ENCODE measurements around the gene GRK1. TPM values are rescaled to one million over a fixed set of nuclear protein-coding genes. Genes with fewer than 3 reads are reported as not detected.

The GRK1 gene
- polyA plus RNA-seq, 1 experiment, result not detected

DNA sequence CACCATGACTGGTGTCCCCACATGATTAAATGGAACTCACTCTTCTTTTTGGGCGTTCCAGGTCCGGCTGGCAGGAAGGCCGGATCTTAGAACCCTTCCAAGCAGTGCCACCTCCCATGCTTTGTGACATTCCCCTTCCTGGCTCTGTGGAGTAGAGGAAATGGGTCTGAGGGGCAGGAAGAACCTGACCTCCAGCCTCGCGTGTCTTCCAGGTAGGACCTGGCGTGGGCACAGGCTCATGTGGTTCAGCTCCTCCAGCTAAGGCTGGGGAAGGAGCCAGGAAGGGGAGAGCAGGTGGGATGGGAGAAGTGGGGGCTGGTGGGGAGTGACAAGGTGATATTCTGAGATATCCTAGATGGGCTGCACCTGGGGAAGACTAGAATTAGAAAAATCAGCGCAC lies 94.1 kb downstream of the GRK1 start:
- no peak overlapping the region for H3K27ac ChIP-seq (ENCODE audit: low read depth, low read length)
- DNase-seq (ENCODE audit: low read depth, low spot score), result no peak
- peaks cover 24% of the 10 kb centered on the region for H3K27me3 ChIP-seq (ENCODE audit: control insufficient read depth, insufficient read depth, low read length)
- no peaks in the 10 kb centered on the region; the same call in 1 of the 2 replicates for H3K9me3 ChIP-seq (ENCODE audit: control insufficient read depth, insufficient read depth, low read length)
- CTCF ChIA-PET, result no interaction called here
- POLR2A ChIA-PET, result no interaction called here
- H3K4me3 ChIP-seq (ENCODE audit: low read depth, low read length), result no peak overlapping the region
- TF ChIP-seq, protein P1, sequence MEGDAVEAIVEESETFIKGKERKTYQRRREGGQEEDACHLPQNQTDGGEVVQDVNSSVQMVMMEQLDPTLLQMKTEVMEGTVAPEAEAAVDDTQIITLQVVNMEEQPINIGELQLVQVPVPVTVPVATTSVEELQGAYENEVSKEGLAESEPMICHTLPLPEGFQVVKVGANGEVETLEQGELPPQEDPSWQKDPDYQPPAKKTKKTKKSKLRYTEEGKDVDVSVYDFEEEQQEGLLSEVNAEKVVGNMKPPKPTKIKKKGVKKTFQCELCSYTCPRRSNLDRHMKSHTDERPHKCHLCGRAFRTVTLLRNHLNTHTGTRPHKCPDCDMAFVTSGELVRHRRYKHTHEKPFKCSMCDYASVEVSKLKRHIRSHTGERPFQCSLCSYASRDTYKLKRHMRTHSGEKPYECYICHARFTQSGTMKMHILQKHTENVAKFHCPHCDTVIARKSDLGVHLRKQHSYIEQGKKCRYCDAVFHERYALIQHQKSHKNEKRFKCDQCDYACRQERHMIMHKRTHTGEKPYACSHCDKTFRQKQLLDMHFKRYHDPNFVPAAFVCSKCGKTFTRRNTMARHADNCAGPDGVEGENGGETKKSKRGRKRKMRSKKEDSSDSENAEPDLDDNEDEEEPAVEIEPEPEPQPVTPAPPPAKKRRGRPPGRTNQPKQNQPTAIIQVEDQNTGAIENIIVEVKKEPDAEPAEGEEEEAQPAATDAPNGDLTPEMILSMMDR (IDR thresholded peaks at IDR 0.05; ENCODE audit: low read depth, low read length), result no peak

DNA sequence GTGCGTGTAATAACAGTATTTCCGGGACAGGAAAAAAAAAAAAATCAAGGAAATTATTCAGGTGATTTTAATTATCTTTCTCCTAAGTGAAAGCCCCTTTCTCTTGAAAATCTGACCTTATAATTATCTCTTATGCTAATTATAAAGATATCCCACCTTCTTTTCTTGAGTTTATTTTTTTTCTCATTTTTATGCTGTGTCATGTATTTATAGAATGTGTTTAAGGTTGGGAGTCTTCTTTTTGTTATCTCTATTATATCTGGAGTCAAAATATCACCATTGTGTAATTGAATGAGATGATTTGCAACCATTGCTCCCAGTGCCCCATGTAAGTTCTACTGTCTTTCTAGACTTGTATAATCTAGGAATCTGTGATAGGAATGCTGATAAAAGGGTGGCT lies 95.1 kb downstream of the GRK1 start:
- Histone ChIP-seq H3K4me3 (ENCODE audit: low read depth, low read length) (no peak overlapping the region), H3K27me3 (ENCODE audit: control insufficient read depth, insufficient read depth, low read length) (peaks cover 26% of the 10 kb centered on the region), H3K27ac (ENCODE audit: low read depth, low read length) (no peak overlapping the region), H3K9me3 (ENCODE audit: control insufficient read depth, insufficient read depth, low read length) (no peaks in the 10 kb centered on the region; the same call in 1 of the 2 replicates)
- TF ChIP-seq, protein P1 (IDR thresholded peaks at IDR 0.05; ENCODE audit: low read depth, low read length), result no peak
- CTCF ChIA-PET, result no interaction called here
- DNase-seq (ENCODE audit: low read depth, low spot score), result no peak
- POLR2A ChIA-PET, result no interaction called here

DNA sequence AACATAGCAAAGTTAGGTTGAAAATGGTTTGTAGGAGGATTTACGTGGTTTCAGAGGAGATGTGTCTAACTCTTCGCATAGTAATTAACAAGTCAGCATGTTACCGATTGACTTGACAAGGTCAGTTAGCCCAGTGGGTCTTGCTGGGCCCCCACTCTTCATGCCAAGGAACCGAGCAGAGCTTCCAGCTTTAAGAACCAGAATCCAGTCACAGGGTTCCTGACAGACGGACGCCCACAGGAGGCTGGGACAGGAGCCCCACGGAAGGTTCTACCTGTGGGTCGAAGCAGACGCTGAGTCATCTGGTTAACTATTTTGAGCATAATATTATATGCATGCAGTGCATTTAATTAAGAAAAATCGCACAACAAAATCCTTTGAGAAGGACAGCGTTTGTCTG lies 95.5 kb downstream of the GRK1 start:
- Histone ChIP-seq H3K27me3 (ENCODE audit: control insufficient read depth, insufficient read depth, low read length) (peaks cover 26% of the 10 kb centered on the region), H3K4me3 (ENCODE audit: low read depth, low read length) (no peak overlapping the region), H3K9me3 (ENCODE audit: control insufficient read depth, insufficient read depth, low read length) (no peaks in the 10 kb centered on the region; the same call in 1 of the 2 replicates), H3K27ac (ENCODE audit: low read depth, low read length) (no peak overlapping the region)
- ChIA-PET CTCF (no interaction called here), POLR2A (no interaction called here)
- no peak for DNase-seq (ENCODE audit: low read depth, low spot score)
- TF ChIP-seq, protein P1 (IDR thresholded peaks at IDR 0.05; ENCODE audit: low read depth, low read length), result no peak

DNA sequence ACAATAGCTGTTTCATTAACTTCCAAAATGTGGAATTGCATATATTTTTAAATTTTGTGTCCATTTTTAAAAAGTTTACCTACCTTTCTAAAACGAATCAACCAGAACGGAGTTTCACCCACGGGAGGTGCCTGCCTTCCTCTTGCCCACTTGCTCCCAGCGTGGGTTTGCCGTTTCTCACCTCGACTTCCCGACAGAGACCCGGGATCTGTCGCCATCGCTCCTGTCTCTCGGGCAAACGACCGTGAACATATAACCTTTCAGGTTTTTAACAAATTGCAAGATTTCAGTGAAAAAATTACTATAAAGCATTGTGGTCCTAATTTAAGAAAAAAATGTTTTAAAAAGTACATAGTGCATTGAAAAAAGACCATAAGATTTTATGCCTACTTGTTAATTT lies 96.2 kb downstream of the GRK1 start:
- ChIA-PET CTCF (no interaction called here), POLR2A (no interaction called here)
- Histone ChIP-seq H3K27me3 (ENCODE audit: control insufficient read depth, insufficient read depth, low read length) (peaks cover 26% of the 10 kb centered on the region), H3K27ac (ENCODE audit: low read depth, low read length) (no peak overlapping the region), H3K9me3 (ENCODE audit: control insufficient read depth, insufficient read depth, low read length) (peaks cover 4% of the 10 kb centered on the region; the same call in 1 of the 2 replicates), H3K4me3 (ENCODE audit: low read depth, low read length) (no peak overlapping the region)
- no peak for DNase-seq (ENCODE audit: low read depth, low spot score)
- TF ChIP-seq, protein P1 (IDR thresholded peaks at IDR 0.05; ENCODE audit: low read depth, low read length), result no peak

DNA sequence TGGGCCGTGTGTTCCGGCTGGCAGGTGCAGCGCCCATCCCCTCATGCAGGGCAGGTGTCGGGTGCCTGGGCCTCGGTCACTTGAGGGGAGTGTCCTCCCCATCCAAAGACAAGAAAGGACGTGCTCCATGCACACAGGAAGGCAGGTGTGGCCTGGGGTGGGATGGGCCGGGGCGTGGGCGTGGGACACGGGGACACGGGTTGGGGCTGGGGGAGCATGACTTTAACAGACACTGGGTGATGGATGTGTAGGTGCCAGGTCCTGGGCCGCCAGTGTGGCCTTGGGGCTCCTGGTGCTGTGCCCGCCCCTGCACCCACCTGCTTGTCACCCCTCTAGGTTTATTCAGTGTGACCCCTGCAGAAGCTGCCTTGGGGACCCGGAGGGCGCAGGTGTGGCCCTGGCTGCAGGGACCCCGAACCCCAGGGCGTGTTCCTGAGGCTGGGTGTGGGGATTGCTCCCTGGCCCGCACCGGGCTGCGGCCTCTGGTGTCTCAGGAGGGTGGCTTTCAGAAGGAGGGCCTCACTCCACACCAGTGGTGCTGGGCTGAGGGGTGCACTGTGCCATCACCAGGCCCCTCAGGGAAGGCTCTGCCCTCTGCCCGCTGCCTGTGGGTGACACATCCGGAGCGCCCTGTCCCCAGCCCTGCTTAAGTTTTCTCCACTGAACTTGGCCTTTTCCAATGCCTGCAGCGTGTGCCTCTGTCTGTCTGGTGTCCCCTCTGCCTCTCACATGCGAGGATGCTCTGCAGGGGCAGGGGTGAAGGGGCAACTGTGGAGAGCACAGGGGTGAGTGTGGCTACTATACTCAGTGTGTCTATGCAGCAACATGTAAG lies 97.2 kb downstream of the GRK1 start:
- H3K9me3 ChIP-seq (ENCODE audit: control insufficient read depth, insufficient read depth, low read length), result peaks cover 7% of the 10 kb centered on the region; the same call in 1 of the 2 replicates
- no peak for DNase-seq (ENCODE audit: low read depth, low spot score)
- ChIA-PET CTCF (no interaction called here), POLR2A (no interaction called here)
- peaks cover 26% of the 10 kb centered on the region for H3K27me3 ChIP-seq (ENCODE audit: control insufficient read depth, insufficient read depth, low read length)
- no peak overlapping the region for H3K4me3 ChIP-seq (ENCODE audit: low read depth, low read length)
- TF ChIP-seq, protein P1 (IDR thresholded peaks at IDR 0.05; ENCODE audit: low read depth, low read length), result no peak
- H3K27ac ChIP-seq (ENCODE audit: low read depth, low read length), result no peak overlapping the region

All from AG04450 (cell line).